K562 (cell line): Measurements from ENCODE around the gene GPR152. TPM values are rescaled to one million over a fixed set of nuclear protein-coding genes. Genes with fewer than 3 reads are reported as not detected.
A peak's percentile ranks its signal among the peaks of the same experiment; 100 is the strongest.

Experiments
- ARID1B ChIP-seq: fragments of 450-650 bp; IDR thresholded peaks from 2 replicates; pipeline ENCODE4 v1.6.1; 2016; ENCODE audit warnings: antibody characterized with exemption, mild to moderate bottlenecking, inconsistent platforms
- CAMTA2 ChIP-seq: fragments of 250-450 bp; sonication (Bioruptor Pico); conservative IDR thresholded peaks from 2 replicates; pipeline ENCODE4 v1.5.1; 2022
- CSDE1 ChIP-seq, 2 experiments: fragments of 450-650 bp; IDR thresholded peaks; 2 replicates each; pipeline ENCODE4 v1.6.1; 2016; ENCODE audit warnings: mild to moderate bottlenecking in 1 of 2
- CXXC5 ChIP-seq: fragments of 250-450 bp; sonication (Bioruptor Pico); IDR thresholded peaks from 2 replicates; pipeline ENCODE4 v1.8.0; 2022; ENCODE audit warnings: inconsistent platforms, mild to moderate bottlenecking, moderate library complexity
- DIDO1 ChIP-seq: fragments of 450-650 bp; IDR thresholded peaks from 2 replicates; pipeline ENCODE4 v1.6.1; 2016; ENCODE audit warnings: low read depth, missing biosample characterization, missing genetic modification characterization
- ETS1 ChIP-seq: conservative IDR thresholded peaks from 2 replicates; pipeline ENCODE4 v1.6.1; 2011; ENCODE audit warnings: low read depth, mild to moderate bottlenecking, low read length; ENCODE audit not compliant: control insufficient read depth
- ETV6 ChIP-seq, 3 experiments: fragments of 150-350 bp in 1 of 3; sonication (generic) in 1 of 3; formaldehyde crosslinking in 1 of 3; IDR thresholded peaks; 2 replicates each; pipeline versions ENCODE4 v1.6.1 to v1.8.0; 2014 to 2022; ENCODE audit warnings: borderline replicate concordance in 2 of 3, low read depth in 2 of 3, antibody characterized with exemption in 1 of 3, low read length in 1 of 3, mild to moderate bottlenecking in 1 of 3, missing genetic modification reagents in 1 of 3
- GTF2F1 ChIP-seq: IDR thresholded peaks from 2 replicates; pipeline ENCODE4 v1.6.1; 2011; ENCODE audit warnings: low read depth, low read length, improper control_type of control experiment
- HMG20A ChIP-seq: fragments of 450-650 bp; formaldehyde crosslinking; conservative IDR thresholded peaks from 2 replicates; pipeline ENCODE4 v1.4.0; 2020; ENCODE audit warnings: mild to moderate bottlenecking, mixed read lengths
- HMGN3 ChIP-seq: IDR thresholded peaks from 2 replicates; pipeline ENCODE4 v1.6.1; 2011; ENCODE audit warnings: borderline replicate concordance, low read depth, mild to moderate bottlenecking, mixed read lengths, low read length; ENCODE audit not compliant: insufficient read length; ENCODE audit errors: extremely low read depth
- ILK ChIP-seq: fragments of 450-650 bp; IDR thresholded peaks from 2 replicates; pipeline ENCODE4 v1.6.1; 2016; ENCODE audit warnings: missing genetic modification characterization, low read depth, mild to moderate bottlenecking, missing compliant biosample characterization, moderate library complexity, borderline replicate concordance
- L3MBTL2 ChIP-seq: fragments of 450-650 bp; IDR thresholded peaks from 2 replicates; pipeline ENCODE4 v1.6.1; 2016; ENCODE audit warnings: mild to moderate bottlenecking, moderate library complexity
- MCM5 ChIP-seq: fragments of 450-650 bp; IDR thresholded peaks from 2 replicates; pipeline ENCODE4 v1.6.1; 2016; ENCODE audit warnings: low read depth
- MXD1 ChIP-seq: fragments of 250-450 bp; sonication (Bioruptor Pico); IDR thresholded peaks from 2 replicates; pipeline ENCODE4 v1.8.0; 2021; ENCODE audit warnings: borderline replicate concordance, mild to moderate bottlenecking, moderate library complexity; ENCODE audit not compliant: poor library complexity, severe bottlenecking
- MYNN ChIP-seq, 2 experiments: sonication (generic); formaldehyde crosslinking in 1 of 2; IDR thresholded peaks; 2 replicates each; pipeline versions ENCODE4 v1.5.0 to v1.6.1; 2016 to 2020; ENCODE audit warnings: antibody characterized with exemption in 1 of 2, missing genetic modification reagents in 1 of 2
- SNAPC5 ChIP-seq: fragments of 250-450 bp; sonication (Bioruptor Pico); IDR thresholded peaks from 2 replicates; pipeline ENCODE4 v1.8.0; 2021; ENCODE audit warnings: moderate library complexity, mild to moderate bottlenecking, inconsistent platforms
- THAP7 ChIP-seq: fragments of 250-450 bp; sonication (Bioruptor Pico); IDR thresholded peaks from 2 replicates; pipeline ENCODE4 v1.5.0; 2021
- ZBED1 ChIP-seq: IDR thresholded peaks from 2 replicates; pipeline ENCODE4 v1.6.1; 2014
- ZC3H11A ChIP-seq: IDR thresholded peaks from 2 replicates; pipeline ENCODE4 v1.6.1; 2012; ENCODE audit warnings: low read depth, low read length, improper control_type of control experiment
- ZNF121 ChIP-seq: sonication (generic); formaldehyde crosslinking; conservative IDR thresholded peaks from 2 replicates; pipeline ENCODE4 v1.8.0; 2022; ENCODE audit warnings: missing genetic modification reagents
- ZNF146 ChIP-seq: IDR thresholded peaks from one replicate; pipeline ENCODE4 v1.6.1; 2018; ENCODE audit warnings: missing compliant biosample characterization; ENCODE audit not compliant: unreplicated experiment
- ZNF175 ChIP-seq: fragments of 200-800 bp; sonication (Bioruptor generic); IDR thresholded peaks from 2 replicates; pipeline ENCODE4 v1.6.1; 2016; ENCODE audit warnings: low read depth, mild to moderate bottlenecking, missing genetic modification characterization, missing compliant biosample characterization
- ZNF274 ChIP-seq: IDR thresholded peaks from 2 replicates; pipeline ENCODE4 v1.6.1; 2011; ENCODE audit warnings: low read depth, mild to moderate bottlenecking, low read length, moderate library complexity, borderline replicate concordance
- ZNF584 ChIP-seq: fragments of 200-800 bp; sonication (Bioruptor generic); IDR thresholded peaks from 2 replicates; pipeline ENCODE4 v1.6.1; 2016; ENCODE audit warnings: low read depth, mild to moderate bottlenecking, missing genetic modification characterization, missing compliant biosample characterization
- ZNF696 ChIP-seq: fragments of 250-450 bp; sonication (Bioruptor Pico); conservative IDR thresholded peaks from 2 replicates; pipeline ENCODE4 v1.4.0; 2020; ENCODE audit warnings: mild to moderate bottlenecking, moderate library complexity
- polyA plus RNA-seq, 8 experiments: library from polyadenylated mRNA; depleted of rRNA in 4 of 8; stranded (reverse) in 5 of 8; unstranded in 3 of 8; fragments of >200 nt; fragmentation: Nextera tagmentation in 2 of 8; fragmentation: Illumina TruSeq in 1 of 8; extraction: Ambion mirVana in 2 of 8; extraction: Trizol in 1 of 8; gene quantifications; 2 replicates each; pipeline versions ENCODE4 v1.2.1 to v1.2.3, GENCODE V29; 2011 to 2014; ENCODE audit warnings: inconsistent platforms in 1 of 8, missing spikeins in 1 of 8
- total RNA-seq, 7 experiments: library from RNA; depleted of rRNA in 6 of 7; stranded (reverse); fragments of >200 nt in 6 of 7; fragmentation: Illumina TruSeq in 2 of 7; extraction: Trizol in 2 of 7; gene quantifications; 2 replicates each; pipeline versions ENCODE4 v1.2.1 to v1.2.3, GENCODE V29; 2011 to 2021; ENCODE audit warnings: low replicate concordance in 1 of 7

The GPR152 gene
- total and polyA plus RNA-seq, 9 of the 15 experiments (the other 6 are each of a cell fraction or from before 2014, with no cell fraction given): not detected

GRCh38 chr11:67401495-67402191 lies 50.9 kb downstream of the GPR152 start, which contains the start of gene PPP1CA (continued):
- TF ChIP-seq ETS1: no peak; the same call in 1 of the 2 replicates
- TF ChIP-seq HMG20A: no peak
- no peak for TF ChIP-seq THAP7 (CRISPR knock-in tag)
- no peak for TF ChIP-seq MCM5
- TF ChIP-seq MXD1 (CRISPR knock-in tag): no peak
- TF ChIP-seq ETV6 (IDR thresholded peaks at IDR 0.05; ENCODE audit: borderline replicate concordance in 1 of 2, low read depth in 2 of 2, low read length in 1 of 2): 0 out of 4 replicates have a peak, but pooled peaks of 1 of the 2 experiments have one; percentile 45
- TF ChIP-seq ETV6 (CRISPR knock-in tag; IDR thresholded peaks at IDR 0.05; ENCODE audit: borderline replicate concordance): no peak
- no peak for TF ChIP-seq ZBED1
- TF ChIP-seq HMGN3: peak; percentile 85
- no peak for TF ChIP-seq MYNN (IDR thresholded peaks at IDR 0.05)
- no peak for TF ChIP-seq MYNN (CRISPR knock-in tag; IDR thresholded peaks at IDR 0.05)
- no peak for TF ChIP-seq CAMTA2 (CRISPR knock-in tag)
- no peak for TF ChIP-seq ZNF584 (CRISPR knock-in tag)
- TF ChIP-seq ZNF146 (CRISPR knock-in tag): peak; percentile 6
- no peak for TF ChIP-seq SNAPC5 (CRISPR knock-in tag)
- no peak for TF ChIP-seq ZNF121 (CRISPR knock-in tag)
- no peak for TF ChIP-seq CSDE1 (IDR thresholded peaks at IDR 0.05)
- no peak for TF ChIP-seq ZC3H11A
- TF ChIP-seq ZNF274: no peak
- TF ChIP-seq ZNF696 (CRISPR knock-in tag): no peak
- TF ChIP-seq L3MBTL2: peak; percentile 72
- TF ChIP-seq ARID1B: no peak
- peak; percentile 84 for TF ChIP-seq CXXC5 (CRISPR knock-in tag)
- no peak for TF ChIP-seq DIDO1 (tag)
- no peak for TF ChIP-seq ZNF175 (CRISPR knock-in tag)
- TF ChIP-seq GTF2F1: no peak
- TF ChIP-seq ILK (tag): no peak
